Activated CD8-positive, alpha-beta memory T cell treated with anti-CD3 and anti-CD28 coated beads, Interleukin-2, amount 10 ng/mL, durations not matched to agents 7 days and 5 days (primary cell): ENCODE measurements around the gene GCC2. TPM values are rescaled to one million over a fixed set of nuclear protein-coding genes. Genes with fewer than 3 reads are reported as not detected.
A peak's percentile ranks its signal among the peaks of the same experiment; 100 is the strongest.
"Not testable (repeated sequence)": the region's sequence is repeated elsewhere in the genome, so short reads cannot be mapped to it uniquely, and the experiment has no call there.

Source experiments
- ATAC-seq: fragments of 150-1000 bp; cut with Tn5 transposase; one replicate; pipeline ENCODE4 v1.10.0; 2021; ENCODE audit warnings: moderate library complexity
- CTCF ChIA-PET: fragments of 350-600 bp; sonication (Branson Sonifier 250); formaldehyde crosslinking; loops from one replicate; lab custom pipeline; 2021; ENCODE audit warnings: antibody characterized with exemption; lab: Charles Lee
- DNase-seq: peaks from one replicate; pipeline ENCODE4 v3.0.0-alpha.2; 2020
- H3K27ac Mint-ChIP-seq: one replicate; pipeline ENCODE4 v1.8.0; 2021; ENCODE audit warnings: mild to moderate bottlenecking, mixed read lengths
- H3K27me3 Mint-ChIP-seq: one replicate; pipeline ENCODE4 v1.8.0; 2021; ENCODE audit warnings: mixed read lengths
- H3K36me3 Mint-ChIP-seq: one replicate; pipeline ENCODE4 v1.8.0; 2021; ENCODE audit warnings: mild to moderate bottlenecking, mixed read lengths
- H3K4me1 Mint-ChIP-seq: one replicate; pipeline ENCODE4 v1.8.0; 2021; ENCODE audit warnings: mixed read lengths
- H3K4me3 Mint-ChIP-seq: one replicate; pipeline ENCODE4 v1.8.0; 2021; ENCODE audit warnings: mild to moderate bottlenecking, moderate library complexity, mixed read lengths
- H3K9me3 Mint-ChIP-seq: one replicate; pipeline ENCODE4 v1.8.0; 2022; ENCODE audit warnings: low read depth, mixed read lengths
- total RNA-seq, 2 experiments: library from RNA; stranded (reverse); gene quantifications; one replicate each; pipeline ENCODE4 v1.2.3, GENCODE V29; 2021

GCC2 gene
- total RNA-seq, 2 experiments from 2014 or later = 47.4 to 47.8 TPM

DNA sequence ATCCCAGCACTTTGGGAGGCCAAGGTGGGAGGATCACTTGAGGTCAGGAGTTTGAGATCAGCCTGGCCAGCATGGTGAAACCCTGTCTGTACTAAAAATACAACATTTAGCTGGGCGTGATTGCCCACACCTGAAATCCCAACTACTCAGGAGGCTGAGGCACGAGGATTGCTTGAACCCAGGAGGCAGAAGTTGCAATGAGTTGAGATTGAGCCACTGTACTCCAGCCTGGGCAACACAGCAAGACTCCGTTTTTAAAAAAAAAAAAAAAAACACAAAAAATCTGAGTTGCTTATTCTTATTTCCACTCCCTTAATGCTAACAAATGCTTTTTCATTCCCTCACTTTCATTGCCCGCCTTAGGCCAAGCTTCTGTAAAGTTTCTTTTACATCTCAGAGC is 4.5 kb downstream of the GCC2 start:
- ATAC-seq, H3K27me3 Mint-ChIP-seq, H3K9me3 Mint-ChIP-seq, H3K4me3 Mint-ChIP-seq, DNase-seq, H3K27ac Mint-ChIP-seq: not testable (repeated sequence)
- CTCF ChIA-PET = interaction anchor here (1.5 kb wide), 1 partner anchor 14 kb away, joined by 4 read pairs; no protein-coding TSS in a partner anchor
- H3K36me3 Mint-ChIP-seq = peaks cover 56% of the 10 kb centered on the region
- peaks cover 30% of the 10 kb centered on the region for H3K4me1 Mint-ChIP-seq

DNA sequence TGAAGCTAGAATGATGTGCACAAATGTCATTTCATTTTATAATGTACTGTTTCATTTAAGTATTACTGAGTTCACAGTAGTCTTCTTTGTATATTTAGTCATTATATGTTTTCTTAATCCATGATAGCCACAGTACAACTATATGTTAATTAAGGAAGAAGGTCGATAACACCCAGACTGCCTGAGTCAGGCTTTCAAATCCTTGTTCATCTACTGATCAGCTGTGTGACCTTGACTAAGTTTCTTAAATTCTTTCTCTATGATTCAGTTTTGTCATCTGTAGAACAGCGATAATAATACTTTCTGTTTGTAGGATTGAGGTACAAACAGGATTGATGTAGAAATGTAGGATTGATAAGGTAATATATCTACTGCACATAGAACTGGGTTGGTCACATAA is 5.4 kb downstream of the GCC2 start:
- DNase-seq (no peak), ATAC-seq (no peak)
- CTCF ChIA-PET = interaction anchor here (1.5 kb wide), 1 partner anchor 13 kb away, joined by 4 read pairs; no protein-coding TSS in a partner anchor
- Mint-ChIP-seq H3K9me3 (peaks cover 12% of the 10 kb centered on the region), H3K4me1 (peaks cover 32% of the 10 kb centered on the region), H3K27ac (no peak overlapping the region), H3K4me3 (no peak overlapping the region), H3K36me3 (peaks cover 65% of the 10 kb centered on the region), H3K27me3 (no peaks in the 10 kb centered on the region)

DNA sequence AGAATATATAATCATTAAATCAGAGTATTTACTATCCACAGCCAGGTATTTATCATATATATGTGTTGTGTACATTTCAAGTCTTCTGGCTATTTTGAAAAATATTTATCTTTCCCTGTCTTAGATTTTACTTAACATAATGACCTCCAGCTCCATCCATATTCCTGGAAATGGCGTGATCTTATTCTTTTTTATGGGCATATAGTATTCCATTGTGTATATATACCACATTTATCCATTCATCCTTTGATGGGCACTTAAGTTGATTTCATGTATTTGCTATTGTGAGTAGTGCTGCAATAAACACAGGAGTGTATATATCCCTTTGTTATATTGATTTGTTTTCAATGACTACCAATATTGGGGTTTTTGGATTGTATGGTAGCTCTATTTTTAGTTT is 6.6 kb downstream of the GCC2 start:
- Mint-ChIP-seq H3K27ac (no peak overlapping the region), H3K9me3 (peaks cover 15% of the 10 kb centered on the region), H3K27me3 (no peaks in the 10 kb centered on the region), H3K36me3 (peaks cover 74% of the 10 kb centered on the region), H3K4me3 (no peak overlapping the region), H3K4me1 (peaks cover 31% of the 10 kb centered on the region)
- ATAC-seq = no peak
- CTCF ChIA-PET = interaction anchor here (1.1 kb wide), 1 partner anchor 129 kb away, joined by 3 read pairs; no protein-coding TSS in a partner anchor
- DNase-seq = no peak

DNA sequence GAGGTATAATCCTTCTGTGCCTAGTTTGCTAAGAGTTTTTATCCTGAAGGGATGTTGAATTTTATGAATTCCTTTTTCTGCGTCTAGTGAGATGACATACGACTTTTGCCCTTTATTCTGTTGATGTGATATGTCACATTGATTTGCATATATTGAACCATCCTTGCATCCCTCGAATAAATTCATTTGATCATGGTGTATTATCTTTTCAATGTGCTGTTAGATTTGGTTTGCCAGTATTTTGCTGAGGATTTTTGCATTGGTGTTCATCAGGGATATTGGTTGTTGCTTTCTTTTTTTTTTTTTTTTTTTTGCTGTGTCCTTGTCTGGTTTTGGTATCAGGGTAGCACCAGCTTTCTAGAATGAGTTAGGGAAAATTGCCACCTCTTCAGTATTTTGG is 9.1 kb downstream of the GCC2 start:
- H3K36me3 Mint-ChIP-seq = peaks cover 81% of the 10 kb centered on the region
- ATAC-seq (no peak), DNase-seq (no peak)
- H3K27ac Mint-ChIP-seq = no peak overlapping the region
- H3K27me3 Mint-ChIP-seq = no peaks in the 10 kb centered on the region
- peaks cover 17% of the 10 kb centered on the region for H3K9me3 Mint-ChIP-seq
- CTCF ChIA-PET = interaction anchor here (1.1 kb wide), 1 partner anchor 9 kb away, joined by 5 read pairs; the partner anchor contains the start of gene GCC2
- no peak overlapping the region for H3K4me3 Mint-ChIP-seq
- peaks cover 22% of the 10 kb centered on the region for H3K4me1 Mint-ChIP-seq

DNA sequence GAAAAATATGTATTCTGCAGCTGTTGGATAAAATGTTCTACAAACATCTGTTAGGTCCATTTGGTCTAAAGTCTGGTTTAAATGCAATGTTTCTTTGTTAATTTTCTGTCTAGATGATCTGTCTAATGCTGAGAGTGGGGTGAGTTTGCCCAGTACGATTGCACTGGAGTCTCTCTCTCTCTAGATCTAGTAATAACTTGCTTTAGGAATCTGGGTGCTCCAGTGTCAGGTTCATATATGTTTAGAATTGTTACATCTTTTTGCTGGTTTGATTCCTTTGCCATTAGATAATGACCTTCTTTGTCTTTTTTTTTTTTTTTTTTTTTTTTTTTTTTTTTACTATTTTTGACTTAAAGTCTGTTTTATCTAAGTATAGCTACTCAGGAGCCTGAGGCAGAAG is 10.4 kb downstream of the GCC2 start:
- no peaks in the 10 kb centered on the region for H3K27me3 Mint-ChIP-seq
- peaks cover 19% of the 10 kb centered on the region for H3K9me3 Mint-ChIP-seq
- no peak overlapping the region for H3K27ac Mint-ChIP-seq
- peaks cover 84% of the 10 kb centered on the region for H3K36me3 Mint-ChIP-seq
- H3K4me1 Mint-ChIP-seq = peaks cover 18% of the 10 kb centered on the region
- CTCF ChIA-PET = no interaction called here
- no peak for ATAC-seq
- H3K4me3 Mint-ChIP-seq = no peak overlapping the region
- no peak for DNase-seq

DNA sequence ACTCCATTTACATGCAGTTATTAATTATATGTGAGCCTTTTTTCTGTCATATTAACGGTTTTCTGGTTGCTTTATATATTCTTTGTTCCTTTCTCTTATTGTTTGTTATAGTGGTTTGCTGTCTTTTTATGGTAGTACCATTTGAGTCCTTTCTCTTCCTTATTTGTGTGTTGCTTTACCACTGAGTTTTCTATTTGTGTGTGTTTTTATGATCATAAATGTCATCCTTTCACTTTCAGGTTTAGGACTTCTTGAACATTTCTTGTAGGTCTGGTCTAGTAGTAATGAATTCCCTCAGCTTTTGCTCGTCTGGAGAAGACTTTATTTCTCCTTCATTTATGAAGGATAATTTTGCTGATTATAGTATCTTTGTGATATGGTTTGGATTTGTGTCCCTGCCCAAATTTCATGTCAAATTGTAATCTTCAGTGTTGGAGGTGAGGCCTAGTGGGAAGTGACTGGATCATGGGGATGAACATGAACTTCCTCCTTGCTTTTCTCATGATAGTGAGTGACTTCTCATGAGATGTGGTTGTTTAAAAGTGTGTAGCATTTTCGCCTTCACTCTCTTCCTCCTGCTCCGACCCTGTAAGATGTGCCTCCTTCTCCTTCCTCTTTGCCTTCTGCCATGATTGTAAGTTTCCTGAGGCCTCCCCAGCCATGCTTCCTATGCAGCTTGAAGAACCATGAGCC is 11.5 kb downstream of the GCC2 start:
- CTCF ChIA-PET = no interaction called here
- DNase-seq (no peak), ATAC-seq (no peak)
- Mint-ChIP-seq H3K4me1 (peaks cover 18% of the 10 kb centered on the region), H3K4me3 (peak overlapping the region; percentile 6), H3K36me3 (peaks cover 84% of the 10 kb centered on the region), H3K9me3 (peaks cover 19% of the 10 kb centered on the region), H3K27me3 (no peaks in the 10 kb centered on the region), H3K27ac (peak overlapping the region; percentile 41)

DNA sequence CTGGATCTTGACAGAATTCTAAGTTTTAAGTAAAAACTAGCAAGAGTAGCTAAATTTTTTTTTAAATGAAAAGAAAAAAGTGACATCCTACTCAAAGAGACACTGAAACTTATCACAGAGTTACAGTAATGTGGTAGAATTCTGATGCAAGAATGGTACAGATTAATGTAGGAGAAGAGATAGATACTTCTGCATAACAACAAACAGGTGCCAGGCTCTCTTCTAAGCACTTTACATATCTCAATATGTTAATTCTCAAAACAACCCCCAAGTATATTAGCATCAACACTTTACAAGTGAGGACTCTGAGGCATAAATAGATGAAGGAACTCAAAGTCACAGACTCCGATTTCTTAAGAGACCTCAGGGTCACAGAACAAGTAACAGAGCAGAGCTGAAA is 28.1 kb downstream of the GCC2 start:
- no peak for ATAC-seq
- H3K4me1 Mint-ChIP-seq = peaks cover 1% of the 10 kb centered on the region
- no peaks in the 10 kb centered on the region for H3K27me3 Mint-ChIP-seq
- H3K36me3 Mint-ChIP-seq = peaks cover 51% of the 10 kb centered on the region
- H3K4me3 Mint-ChIP-seq = no peak overlapping the region
- H3K27ac Mint-ChIP-seq = no peak overlapping the region
- CTCF ChIA-PET = no interaction called here
- no peak for DNase-seq
- H3K9me3 Mint-ChIP-seq = no peaks in the 10 kb centered on the region

DNA sequence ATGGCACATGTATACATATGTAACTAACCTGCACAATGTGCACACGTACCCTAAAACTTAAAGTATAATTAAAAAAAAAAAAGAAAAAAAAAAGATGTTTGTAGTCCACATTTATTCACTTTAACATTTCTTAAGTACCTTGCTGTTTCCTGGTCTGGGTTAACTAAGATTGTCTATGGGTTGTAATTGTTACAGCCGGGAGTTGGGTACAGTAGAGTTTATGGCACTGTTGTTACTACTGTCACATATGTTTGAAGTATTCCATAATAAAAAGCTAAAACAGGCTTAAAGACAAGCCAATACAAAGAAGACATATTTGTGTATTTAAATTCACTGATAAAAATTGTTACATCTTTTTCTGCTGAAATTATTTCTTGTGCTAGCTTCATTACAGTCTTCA is 36.2 kb downstream of the GCC2 start:
- peaks cover 48% of the 10 kb centered on the region for H3K36me3 Mint-ChIP-seq
- no peak overlapping the region for H3K27ac Mint-ChIP-seq
- DNase-seq (no peak), ATAC-seq (no peak)
- no peaks in the 10 kb centered on the region for H3K4me1 Mint-ChIP-seq
- H3K4me3 Mint-ChIP-seq = no peak overlapping the region
- no peaks in the 10 kb centered on the region for H3K9me3 Mint-ChIP-seq
- CTCF ChIA-PET = no interaction called here
- no peaks in the 10 kb centered on the region for H3K27me3 Mint-ChIP-seq

DNA sequence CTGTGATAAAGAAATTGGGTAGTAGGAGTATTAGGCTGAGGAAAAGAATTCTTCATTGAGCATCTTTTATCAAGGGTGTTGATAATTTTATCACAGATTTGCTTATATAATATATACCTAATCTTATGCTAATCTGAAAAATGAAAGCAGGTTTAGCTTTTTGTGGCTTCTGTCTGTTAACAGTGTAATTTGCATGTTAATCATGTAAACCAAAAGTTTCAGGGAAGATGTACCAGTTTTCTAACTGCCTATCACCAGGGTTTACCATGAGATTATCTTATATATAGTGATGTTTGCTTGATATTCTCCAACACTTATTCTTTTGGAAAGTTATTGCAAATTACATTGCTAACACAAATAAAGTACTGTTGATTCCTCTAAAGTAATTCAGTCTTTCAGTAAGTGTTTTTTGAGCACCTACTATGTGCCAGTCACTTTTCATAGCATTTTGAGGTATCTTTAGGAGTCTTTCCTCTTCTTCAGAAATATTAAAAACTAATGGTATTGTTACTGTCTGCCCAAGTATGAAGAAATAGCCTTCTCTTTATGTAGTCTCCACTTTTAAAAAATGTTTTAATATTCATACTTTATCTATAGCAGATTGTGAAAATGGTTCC is 41.6 kb downstream of the GCC2 start:
- H3K9me3 Mint-ChIP-seq = no peaks in the 10 kb centered on the region
- H3K36me3 Mint-ChIP-seq = peaks cover 33% of the 10 kb centered on the region
- no peak overlapping the region for H3K4me3 Mint-ChIP-seq
- CTCF ChIA-PET = no interaction called here
- H3K27ac Mint-ChIP-seq = no peak overlapping the region
- DNase-seq (no peak), ATAC-seq (no peak)
- H3K4me1 Mint-ChIP-seq = peaks cover 4% of the 10 kb centered on the region
- H3K27me3 Mint-ChIP-seq = no peaks in the 10 kb centered on the region

DNA sequence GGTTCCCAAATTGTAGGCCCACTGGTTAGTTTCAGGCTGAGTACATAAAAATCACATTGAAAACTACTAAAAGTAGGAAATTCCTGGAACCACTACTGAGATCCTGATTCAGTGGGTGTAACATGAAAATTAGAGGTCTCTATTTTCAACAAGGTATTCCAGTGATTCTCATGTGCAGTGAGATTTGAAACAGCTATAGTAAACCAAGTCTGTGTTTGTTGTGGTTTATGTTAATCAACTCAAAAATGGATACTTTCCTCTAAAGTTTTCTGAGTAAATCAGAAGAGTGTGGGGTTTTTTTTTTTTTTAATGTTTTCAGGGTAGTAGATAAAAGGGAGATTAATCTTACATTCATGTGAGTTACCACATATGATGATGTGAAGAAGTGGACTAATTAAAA is 42.8 kb downstream of the GCC2 start:
- Mint-ChIP-seq H3K4me1 (peaks cover 4% of the 10 kb centered on the region), H3K9me3 (no peaks in the 10 kb centered on the region), H3K27me3 (no peaks in the 10 kb centered on the region), H3K27ac (no peak overlapping the region), H3K36me3 (peaks cover 31% of the 10 kb centered on the region), H3K4me3 (no peak overlapping the region)
- no peak for ATAC-seq
- DNase-seq = no peak
- CTCF ChIA-PET = interaction anchor here (0.5 kb wide), 1 partner anchor 254 kb away, joined by 3 read pairs; no protein-coding TSS in a partner anchor

DNA sequence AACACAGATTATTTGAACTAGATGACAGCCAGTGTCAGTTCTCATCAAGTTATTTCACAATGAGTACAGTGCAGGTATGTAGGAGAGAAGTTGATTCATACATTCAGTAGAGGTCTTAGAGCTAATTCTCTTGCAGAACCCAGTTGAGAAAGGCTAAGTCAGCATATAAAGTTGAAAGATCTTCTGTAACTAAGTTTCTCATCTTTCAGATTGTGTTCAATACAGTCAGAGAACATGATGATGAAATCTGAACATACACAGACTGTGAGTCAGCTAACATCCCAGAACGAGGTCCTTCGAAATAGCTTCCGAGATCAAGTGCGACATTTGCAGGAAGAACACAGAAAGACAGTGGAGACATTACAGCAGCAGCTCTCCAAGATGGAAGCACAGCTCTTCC is 43.4 kb downstream of the GCC2 start:
- no peaks in the 10 kb centered on the region for H3K9me3 Mint-ChIP-seq
- no peaks in the 10 kb centered on the region for H3K27me3 Mint-ChIP-seq
- peaks cover 4% of the 10 kb centered on the region for H3K4me1 Mint-ChIP-seq
- H3K27ac Mint-ChIP-seq = no peak overlapping the region
- H3K4me3 Mint-ChIP-seq = no peak overlapping the region
- peaks cover 34% of the 10 kb centered on the region for H3K36me3 Mint-ChIP-seq
- DNase-seq = no peak
- ATAC-seq = no peak
- CTCF ChIA-PET = no interaction called here

DNA sequence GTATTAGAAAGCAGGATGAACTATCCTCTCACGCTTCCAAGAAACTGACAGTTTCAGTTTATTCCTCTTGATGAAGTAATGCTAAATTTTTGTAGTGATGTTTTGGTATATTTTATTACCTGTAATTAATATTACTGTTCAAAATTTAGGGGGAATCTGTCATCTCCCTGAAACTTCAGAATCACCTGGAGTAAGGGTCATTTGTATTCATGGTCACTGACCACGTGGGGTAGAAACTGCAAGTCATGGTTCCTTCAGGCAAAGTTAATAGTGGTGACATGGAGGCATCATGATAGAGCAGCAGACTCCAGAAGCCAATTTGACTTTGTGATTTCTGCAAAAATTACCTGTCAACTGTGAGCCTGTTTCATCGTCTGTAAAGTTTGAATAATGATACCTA is 47.2 kb downstream of the GCC2 start:
- peaks cover 39% of the 10 kb centered on the region for H3K36me3 Mint-ChIP-seq
- DNase-seq, H3K27me3 Mint-ChIP-seq, CTCF ChIA-PET, H3K27ac Mint-ChIP-seq, ATAC-seq, H3K4me1 Mint-ChIP-seq, H3K9me3 Mint-ChIP-seq, H3K4me3 Mint-ChIP-seq: not testable (repeated sequence)

DNA sequence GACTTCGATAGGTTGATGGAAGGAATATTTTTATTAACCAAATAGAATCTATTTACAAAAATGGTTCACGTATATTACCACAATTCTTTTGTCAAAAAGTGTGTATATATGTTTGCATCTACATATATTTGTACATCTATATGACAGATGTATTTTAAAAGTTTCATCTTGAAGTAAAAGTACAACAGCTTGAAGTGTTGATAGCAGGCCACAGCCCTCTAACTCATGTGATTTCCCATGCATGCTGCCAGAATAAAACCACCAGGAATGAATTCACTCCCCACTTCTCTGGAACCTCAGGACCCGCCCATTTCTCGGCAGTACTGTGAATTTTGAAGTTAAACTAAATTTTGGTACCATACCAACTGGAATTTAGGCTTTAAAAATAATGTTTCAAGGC is 58.6 kb downstream of the GCC2 start:
- CTCF ChIA-PET, H3K27me3 Mint-ChIP-seq, H3K4me3 Mint-ChIP-seq, H3K9me3 Mint-ChIP-seq, H3K27ac Mint-ChIP-seq, H3K4me1 Mint-ChIP-seq, DNase-seq, ATAC-seq: not testable (repeated sequence)
- H3K36me3 Mint-ChIP-seq = peaks cover 36% of the 10 kb centered on the region

DNA sequence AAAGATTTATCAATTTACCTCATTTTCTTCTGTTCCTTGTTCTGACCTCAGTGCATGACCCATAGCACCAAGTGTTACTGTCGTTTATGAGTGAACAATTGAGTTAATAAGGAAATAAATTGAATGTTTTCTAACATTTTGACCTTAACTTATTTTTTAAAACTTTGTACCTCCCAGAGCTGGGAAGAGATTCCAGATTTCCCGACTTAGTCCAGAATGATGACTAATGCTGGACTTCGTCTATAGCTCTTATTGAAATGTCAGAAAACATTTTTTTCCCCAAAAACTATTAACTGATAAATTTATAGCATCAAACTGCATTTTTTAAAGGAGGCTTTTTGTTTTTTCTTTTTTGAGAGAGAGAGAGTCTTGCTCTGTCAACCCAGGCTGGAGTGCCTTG is 63.4 kb downstream of the GCC2 start:
- H3K27ac Mint-ChIP-seq, ATAC-seq, DNase-seq, H3K27me3 Mint-ChIP-seq, H3K4me1 Mint-ChIP-seq, H3K9me3 Mint-ChIP-seq, H3K4me3 Mint-ChIP-seq: not testable (repeated sequence)
- CTCF ChIA-PET = interaction anchor here (0.6 kb wide), 1 partner anchor 45 kb away, joined by 3 read pairs; no protein-coding TSS in a partner anchor
- H3K36me3 Mint-ChIP-seq = peaks cover 11% of the 10 kb centered on the region
